HG02981 (cell line): Measurements from ENCODE around the gene MXD3.
"Not testable (repeated sequence)": the region's sequence is repeated elsewhere in the genome, so short reads cannot be mapped to it uniquely, and the experiment has no call there.

Source experiments
- ATAC-seq: cut with Tn5 transposase; IDR thresholded peaks from one replicate; pipeline ENCODE4 v1.9.1; 2021; ENCODE audit warnings: mild to moderate bottlenecking, moderate library complexity; ENCODE audit not compliant: unreplicated experiment

The MXD3 gene

DNA sequence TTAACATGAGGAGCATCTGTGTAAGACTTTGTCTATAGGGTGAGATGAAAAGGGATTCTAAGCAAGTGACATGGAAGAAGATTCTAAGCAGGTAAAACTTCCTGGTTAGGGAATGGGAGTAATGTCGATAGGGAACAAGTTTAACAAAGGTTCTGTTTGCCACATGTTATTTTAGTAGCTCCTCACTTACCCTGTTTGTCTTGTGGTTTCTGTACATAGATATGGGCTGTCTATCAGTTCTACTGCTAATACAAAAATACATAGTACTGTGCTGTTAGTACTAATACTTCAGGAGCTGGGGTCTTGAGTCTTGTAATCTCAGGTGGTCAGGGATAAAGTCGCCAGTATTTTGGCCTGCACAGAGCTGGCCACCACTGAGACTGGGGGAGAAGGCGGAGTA lies 41.0 kb downstream of the MXD3 start:
- ATAC-seq: no peak

DNA sequence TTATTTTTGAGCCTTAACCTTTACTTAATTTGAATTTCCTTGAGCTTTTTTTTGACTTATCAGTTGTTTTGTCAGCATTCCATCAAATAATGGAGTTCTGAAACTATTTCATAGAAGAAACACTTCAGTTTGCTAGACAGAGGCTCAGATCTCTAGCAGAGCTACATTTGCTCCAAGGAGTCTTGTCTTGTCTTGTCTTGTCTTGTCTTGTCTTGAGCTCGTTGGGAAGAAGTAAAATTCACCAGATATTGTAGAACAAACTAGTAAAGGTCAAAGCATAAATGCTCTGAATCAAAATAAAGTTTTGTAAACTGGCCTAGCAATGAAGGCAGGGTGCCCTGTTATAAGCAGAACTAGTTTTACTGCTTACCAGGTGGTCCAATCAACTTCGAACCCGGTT lies 41.7 kb downstream of the MXD3 start:
- no peak for ATAC-seq

DNA sequence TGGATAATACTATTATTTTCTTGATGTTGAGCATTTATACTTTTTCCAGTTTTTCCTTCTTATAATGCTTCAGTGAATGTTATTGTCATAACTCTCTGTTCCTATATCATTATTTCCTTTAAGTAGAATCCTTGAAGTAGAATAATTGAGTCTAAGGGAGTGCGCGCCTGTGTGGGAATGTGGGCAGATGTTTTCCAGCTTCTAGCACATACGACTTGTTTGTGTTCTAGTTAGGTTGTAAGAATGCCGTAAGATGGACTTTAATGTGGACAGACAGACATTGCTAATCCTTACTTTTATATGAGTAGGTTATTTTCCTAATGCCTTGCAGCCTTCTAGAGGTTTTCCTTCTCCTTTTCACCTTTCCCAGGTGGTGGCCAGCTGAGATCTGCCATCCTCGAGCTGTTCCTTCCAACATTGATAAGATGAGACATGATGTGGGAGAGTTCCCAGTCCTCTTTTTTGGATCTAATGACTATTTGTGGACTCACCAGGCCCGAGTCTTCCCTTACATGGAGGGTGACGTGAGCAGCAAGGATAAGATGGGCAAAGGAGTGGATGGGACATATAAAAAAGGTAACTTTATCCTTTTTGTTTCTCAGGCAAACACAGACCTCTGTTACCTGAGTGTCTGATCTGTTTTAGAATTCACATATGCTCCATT lies 42.3 kb downstream of the MXD3 start:
- no peak for ATAC-seq

DNA sequence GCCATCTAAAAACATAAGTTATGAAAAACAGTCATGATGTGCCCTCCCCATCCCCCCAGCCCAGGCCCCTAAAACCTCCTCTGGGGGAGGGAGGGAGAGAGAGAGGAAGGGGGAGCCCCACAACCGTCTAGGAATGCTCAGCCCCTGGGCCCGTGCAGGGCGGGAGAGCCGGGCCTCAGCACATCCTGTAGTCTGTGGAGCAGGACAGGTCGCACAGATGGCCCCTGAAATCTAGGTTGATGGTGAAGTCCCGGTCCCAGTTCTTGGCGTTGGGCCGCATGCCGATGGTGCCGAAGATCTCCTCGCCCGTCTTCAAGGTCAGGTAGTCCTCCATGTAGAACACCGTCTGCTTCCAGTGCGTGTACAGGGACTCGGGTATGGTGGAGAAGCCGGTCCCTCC lies 46.3 kb downstream of the MXD3 start:
- ATAC-seq: no peak

DNA sequence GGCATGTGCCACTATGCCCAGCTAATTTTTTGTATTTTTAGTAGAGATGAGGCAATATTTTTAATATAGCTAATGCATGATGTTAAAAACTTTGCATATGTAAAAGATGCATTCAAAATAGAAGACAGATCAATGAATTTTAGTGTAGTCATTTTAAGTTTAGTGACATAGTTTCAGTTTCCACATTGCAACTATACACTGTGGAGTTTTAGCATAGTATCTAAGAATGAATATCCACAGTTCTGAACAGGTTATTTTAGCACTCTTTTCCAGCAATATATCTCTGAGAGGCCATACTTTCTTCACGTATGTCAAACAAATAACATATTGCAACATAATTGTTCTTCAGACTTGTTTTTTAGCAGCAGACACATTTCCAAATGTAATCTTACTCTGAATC lies 47.5 kb downstream of the MXD3 start:
- no peak for ATAC-seq

DNA sequence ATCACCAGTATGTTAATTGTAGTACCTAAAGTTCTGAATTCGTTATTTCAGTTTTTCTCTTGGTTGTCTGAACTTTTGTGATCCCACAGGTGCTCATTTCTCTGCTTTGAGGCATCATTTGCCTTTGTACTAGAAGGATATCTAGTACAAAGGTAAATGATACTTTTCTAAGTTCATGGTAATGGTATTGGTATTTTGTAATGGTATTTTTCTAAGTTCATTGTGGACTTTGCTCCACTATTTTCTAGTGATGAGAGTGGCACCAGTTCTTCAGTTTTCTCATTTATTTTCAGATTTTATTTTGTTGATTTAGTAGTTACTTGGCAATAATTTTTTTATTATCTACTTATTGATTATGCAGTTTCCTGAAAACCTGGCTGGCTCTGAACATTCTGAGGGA lies 50.2 kb downstream of the MXD3 start:
- ATAC-seq: no peak

DNA sequence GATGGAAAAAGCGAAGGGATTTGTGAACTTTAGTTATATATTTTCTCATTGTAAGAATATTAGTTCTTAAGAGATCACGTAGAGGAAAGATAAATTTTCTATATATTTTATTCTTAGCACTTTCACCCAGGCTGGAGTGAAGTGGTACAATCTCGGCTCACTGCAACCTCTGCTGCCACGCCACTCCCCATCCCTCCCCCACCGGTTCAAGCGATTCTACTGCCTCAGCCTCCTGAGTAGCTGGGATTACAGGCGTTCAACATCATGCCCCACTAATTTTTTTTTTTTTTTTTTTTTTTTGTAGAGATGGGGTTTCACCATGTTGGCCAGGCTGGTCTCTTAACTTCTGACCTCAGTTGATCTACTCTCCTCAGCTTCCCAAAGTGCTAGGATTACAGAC lies 50.7 kb downstream of the MXD3 start:
- no peak for ATAC-seq

DNA sequence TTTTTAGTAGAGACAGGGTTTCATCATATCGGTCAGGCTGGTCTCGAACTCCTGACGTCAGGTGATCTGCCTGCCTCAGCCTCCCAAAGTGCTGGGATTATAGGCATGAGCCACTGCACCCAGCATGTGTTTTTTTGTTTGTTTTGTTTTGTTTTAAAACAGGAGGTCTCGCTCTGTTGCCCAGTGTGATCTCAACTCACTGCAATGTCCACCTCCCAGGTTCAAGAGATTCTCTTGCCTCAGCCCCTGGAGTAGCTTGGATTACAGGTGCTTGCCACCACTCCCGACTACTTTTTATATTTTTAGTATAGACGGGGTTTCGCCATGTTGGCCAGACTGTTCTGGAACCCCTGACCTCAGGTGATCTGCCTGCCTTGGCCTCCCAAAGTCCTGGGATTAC lies 53.0 kb downstream of the MXD3 start:
- ATAC-seq: not testable (repeated sequence)
